GM19023 (cell line): ENCODE data around the gene TNRC18.
"Not testable (repeated sequence)": the region's sequence is repeated elsewhere in the genome, so short reads cannot be mapped to it uniquely, and the experiment has no call there.

Experiments
- ATAC-seq: cut with Tn5 transposase; IDR thresholded peaks from one replicate; pipeline ENCODE4 v1.9.1; 2021; ENCODE audit warnings: mild to moderate bottlenecking, moderate library complexity; ENCODE audit not compliant: unreplicated experiment

Gene TNRC18

DNA sequence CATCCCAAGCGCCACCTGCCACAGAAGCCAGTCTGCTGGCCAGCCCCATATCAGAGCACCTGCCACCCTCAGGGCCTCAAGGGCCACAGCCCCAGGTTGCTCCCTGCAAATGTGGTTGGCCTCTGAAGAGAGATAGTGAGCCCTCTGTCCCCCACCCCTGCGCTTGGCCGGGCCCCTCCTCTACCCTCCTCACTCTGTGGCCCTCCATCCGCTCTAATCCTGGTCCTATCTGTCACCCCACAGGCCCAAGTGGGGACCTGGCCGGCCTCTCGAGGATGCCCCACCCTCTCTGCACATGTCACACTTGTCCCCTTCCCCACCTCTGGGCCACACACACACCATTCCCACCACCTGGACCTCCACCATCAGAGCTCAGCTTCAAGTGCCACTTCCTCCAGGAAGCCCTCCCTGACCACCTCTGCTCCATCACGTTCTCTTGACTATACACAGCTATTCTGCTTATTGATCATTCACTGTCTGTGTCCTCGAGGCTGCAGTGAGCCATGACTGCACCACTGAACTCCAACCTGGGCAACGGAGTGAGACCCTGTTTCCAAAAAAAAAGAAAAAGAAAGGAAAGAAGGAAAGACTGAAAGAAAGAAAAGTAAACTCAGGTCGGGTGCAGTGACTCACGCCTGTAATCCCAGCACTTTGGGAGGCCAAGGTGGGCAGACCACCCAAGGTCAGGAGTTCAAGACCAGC is 42.4 kb downstream of the TNRC18 start:
- no peak for ATAC-seq

DNA sequence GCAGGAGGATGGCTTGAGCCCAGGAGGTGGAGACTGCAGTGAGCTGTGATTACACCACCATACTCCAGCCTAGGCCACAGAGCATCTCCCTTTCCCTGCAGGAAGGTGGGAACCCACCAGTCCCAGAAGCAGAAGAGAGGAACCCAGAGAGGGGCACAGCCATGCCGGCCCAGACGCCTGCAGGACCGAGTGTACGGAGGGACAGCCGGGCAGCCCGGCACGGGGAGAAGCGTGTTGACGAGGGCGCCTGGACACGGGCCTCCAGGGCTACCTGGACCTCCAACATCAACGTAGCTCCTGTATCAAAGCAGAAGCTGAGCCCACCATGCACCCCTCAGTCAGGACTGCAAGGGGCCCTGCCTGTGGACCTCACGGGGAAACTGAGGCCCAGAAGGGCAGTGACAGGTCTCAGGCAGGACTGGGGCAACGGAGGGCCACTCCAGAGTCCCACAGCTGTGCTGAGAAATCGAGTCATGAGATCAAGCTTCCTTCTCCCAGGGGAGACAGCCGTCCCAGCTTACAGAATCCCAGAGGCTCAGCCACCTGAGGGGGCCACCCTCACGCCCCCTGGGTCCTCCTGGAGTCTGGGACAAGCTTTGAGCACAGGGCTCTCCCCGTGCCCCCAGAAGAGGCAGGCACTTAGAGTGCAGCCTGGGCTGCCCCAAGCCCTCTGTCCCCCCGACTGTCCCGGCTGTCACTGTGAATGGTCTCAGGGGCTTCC is 43.1 kb downstream of the TNRC18 start:
- ATAC-seq, result no peak

DNA sequence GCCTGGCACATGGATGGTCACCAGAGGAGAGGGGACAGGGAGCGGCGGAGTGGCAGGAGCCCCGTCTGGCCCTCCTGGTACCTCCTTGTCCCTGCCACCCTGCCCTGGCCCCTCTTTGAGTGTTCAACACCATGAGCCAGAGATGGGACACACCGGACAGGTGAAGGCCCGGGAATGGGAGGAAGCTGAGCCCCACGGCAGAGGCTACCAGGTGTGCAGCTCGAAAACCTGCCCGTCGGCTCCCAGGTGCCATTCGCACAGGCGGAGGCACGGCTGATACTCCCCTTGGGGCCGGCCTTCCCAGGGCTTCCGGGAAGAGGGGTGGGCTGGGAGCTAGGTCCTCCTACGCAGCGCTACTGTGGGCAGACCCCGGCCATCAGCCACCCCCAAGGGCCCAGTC is 44.1 kb downstream of the TNRC18 start:
- ATAC-seq, result no peak

DNA sequence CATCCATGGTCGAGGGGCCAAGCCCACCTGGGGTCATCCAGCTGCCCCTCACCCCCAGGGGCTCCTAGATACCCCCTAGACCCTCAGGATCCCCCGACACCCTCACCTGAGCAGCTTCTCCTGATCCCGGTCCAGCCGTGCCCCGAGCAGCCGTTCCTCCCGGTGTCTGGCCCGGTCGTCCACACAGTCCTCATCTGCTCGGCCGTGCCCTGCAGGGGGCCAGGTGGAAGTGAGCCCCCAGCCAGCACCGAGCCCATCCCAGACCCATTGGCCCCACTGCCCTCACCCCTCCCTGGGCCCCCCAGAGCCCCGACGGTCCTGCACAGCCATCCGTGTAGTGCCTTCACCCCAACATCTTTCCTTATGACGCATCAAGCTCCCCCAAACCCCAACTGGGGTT is 45.8 kb downstream of the TNRC18 start:
- no peak for ATAC-seq

DNA sequence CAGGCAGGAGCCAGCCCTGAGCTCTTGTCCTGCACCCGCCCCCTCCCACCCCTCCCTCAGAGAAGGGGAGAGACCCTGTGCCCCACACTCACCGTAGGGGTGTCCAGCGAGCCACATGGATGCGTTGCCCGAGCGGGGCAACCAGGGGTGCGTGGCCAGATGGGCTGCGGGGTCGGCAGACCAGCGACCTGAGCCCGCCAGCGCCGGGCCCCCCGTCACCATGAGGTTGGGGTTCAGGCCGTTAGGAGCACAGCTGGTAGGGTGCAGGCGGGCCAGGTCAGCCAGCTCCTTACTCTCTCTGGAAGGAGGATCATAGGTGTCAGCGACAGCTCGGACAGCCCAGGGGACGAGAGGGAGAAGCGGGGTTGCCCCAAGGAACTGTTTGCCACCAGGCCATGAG is 46.4 kb downstream of the TNRC18 start:
- ATAC-seq, result no peak

DNA sequence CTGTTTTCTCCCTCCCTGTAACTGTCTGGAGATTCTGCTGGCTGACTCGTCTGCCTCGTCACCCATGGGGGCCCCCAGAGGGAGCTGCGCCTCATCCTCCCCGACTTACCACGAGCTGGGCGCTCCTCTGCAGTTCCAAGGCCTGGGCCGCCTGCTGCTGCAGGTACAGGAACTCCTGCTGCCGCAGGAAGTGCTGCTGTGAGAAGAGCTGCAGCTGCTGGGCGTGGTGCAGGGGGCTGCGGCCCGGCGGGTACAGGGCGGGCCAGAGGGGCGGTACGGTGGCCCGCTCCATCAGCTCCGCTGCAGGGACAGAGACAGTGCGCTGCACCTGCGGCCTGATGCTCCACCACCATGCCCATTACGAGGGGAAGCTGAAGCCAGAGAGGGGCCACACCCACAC is 47.7 kb downstream of the TNRC18 start:
- no peak for ATAC-seq

DNA sequence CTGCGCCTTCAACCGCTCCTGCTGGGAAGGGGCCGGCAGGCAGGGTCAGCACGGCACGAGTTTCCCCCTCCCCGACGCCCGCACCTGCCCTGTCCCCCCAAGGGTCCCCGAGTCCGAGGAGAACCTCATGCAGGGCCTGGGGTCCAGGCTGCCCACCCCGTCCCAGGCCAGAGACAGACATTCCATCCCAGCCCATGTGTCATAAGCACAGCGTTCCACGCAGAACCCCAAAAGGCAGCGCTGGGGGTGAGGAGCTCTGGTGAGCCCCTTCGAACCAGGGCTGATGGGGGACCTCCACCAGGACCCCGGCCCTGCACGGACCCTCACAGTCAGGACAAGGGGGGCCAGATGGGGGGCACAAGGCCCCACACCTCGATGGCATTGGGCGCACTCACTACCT is 49.2 kb downstream of the TNRC18 start:
- no peak for ATAC-seq

DNA sequence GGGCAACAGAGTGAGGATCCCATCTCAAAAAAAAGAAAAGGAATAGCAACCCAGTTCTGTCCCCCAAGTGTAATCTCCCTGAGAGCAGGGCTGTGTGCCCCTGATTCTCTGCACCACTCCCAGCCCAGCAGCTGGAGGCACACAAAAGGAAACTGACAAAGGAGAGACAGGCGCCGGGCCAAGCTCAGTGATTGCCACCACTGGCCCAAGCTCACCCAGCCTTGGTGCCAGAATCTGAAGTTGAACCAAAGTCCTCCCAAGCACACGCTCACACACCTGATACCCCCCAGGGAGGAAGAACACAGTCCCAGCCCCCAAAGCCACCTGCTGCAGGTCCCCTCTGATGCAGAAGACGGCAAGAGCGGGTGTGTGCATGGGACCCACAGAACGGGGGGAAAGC is 50.3 kb downstream of the TNRC18 start:
- ATAC-seq, result no peak

DNA sequence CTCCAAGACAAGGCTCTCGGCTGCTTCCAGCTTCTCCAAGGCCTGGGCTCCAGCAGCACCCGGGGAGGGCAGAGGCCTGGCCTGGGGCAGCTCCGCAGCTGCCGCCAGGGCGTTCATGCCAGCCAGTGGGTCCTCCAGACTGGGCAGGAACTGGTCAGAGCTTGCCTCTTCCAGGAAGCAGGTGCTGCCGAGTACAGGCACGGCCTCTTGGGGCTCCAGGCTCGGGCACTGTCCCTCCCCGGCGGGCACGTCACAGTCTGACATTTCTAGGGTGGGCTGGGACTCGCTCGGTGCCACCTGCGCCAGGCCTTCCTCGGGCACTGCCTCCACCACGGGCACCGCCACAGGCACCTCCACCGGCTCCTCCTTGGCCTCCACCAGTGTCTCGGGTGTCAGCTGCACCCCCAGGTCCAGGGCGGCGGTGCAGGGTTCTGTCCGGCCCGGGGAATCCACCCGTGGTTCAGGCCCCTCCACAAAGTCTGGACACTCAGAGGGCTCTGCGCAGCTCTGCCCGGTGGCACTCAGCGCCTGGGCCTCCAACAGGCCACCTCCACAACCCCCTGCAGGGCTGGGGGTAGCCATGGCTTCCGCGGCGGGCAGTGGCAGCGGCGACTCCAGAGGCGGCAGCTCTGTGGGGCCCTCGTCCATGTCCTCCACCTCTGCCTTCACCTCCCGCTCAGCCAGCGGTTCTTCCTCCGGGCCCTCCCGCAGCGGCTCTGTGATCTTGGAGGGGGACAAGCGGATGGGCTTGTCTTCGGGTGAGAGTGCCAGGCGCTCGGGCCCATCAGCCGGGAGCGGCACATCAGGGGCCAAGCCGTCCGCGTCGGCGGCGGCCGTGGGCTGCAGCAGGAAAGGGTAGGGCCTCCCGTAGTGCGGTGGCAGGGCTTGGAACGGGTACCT is 52.9 kb downstream of the TNRC18 start:
- ATAC-seq, result no peak

DNA sequence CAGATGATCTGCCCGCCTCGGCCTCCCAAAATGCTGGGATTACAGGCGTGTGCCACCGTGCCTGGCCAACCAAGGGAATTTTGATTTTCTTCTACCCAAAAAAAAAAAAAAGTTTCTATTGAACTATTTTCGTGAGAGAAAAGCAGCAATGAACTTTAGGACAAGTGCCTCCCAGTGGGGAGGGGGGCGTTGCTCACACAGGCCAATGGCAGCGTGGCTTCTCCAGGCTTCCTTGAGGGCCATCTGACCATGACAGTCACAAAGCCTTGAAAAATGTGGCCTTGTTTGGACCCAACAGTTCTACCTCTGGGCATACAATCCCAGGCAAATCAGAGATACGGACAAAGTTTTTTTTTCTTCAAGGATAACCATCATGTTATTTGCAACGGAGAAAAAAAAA is 56.0 kb downstream of the TNRC18 start:
- ATAC-seq, result no peak

DNA sequence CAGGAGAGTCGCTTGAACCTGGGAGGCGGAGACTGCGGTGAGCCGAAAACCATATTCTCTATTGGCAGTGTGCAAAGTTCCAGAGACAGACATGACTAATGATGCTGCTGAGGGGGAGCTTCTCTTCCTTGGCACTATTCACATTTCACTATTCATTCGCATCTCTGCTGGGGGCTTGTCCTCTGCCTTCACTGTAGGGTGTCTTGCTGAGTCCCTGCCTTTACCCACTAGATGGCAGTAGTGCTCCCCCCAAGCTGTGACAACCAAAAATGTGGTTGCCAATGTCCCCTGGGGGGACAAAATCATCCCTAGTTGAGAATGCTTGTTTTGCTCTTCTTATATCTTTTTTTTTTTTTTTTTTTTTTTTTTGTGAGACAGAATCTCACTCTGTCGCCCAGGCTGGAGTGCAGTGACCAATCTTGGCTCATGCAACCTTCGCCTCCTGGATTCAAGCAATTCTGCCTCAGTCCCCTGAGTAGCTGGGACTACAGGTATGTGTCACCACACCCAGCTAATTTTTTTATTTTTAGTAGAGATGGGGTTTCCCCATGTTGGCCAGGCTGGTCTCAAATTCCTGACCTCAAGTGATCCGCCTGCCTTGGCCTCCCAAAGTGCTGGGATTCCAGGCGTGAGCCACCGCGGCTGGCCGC is 57.5 kb downstream of the TNRC18 start:
- ATAC-seq, result not testable (repeated sequence)

DNA sequence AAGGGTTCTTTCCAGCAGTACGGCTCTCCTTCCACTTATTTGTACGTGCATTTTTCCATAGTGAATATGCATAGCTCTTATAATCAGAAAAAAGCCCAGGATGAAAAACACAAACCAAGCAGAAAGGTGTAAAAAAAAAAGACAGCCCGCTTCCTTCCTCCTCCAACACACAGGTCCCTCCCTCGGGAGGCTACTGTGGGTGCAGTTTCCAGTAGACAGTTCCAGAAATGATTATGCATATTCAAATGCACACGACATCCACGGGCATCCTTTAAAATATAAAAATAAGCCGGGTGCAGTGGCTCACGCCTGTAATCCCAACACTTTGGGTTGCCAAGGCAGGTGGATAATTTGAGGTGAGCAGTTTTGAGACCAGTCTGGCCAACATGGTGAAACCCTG is 59.9 kb downstream of the TNRC18 start:
- no peak for ATAC-seq

DNA sequence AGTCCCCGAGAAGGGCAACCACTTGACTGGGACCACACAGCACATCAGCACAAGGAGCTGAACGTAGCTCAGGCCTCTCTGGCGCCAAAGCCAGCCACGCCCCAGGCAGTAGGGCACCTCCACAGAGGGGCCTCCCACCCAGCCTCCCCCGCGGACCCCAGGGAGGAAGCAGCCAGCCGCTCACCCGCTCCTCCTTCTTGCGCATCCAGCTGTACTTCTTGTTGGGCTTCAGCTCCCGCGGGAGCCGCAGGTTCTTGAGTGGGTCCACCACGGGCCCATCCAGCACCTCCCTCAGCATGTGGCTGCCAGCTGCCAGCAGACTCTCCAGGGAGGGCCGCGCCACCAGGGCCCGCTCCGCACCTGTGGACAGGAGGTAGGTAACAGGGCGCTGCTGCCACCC is 61.2 kb downstream of the TNRC18 start:
- ATAC-seq, result no peak

DNA sequence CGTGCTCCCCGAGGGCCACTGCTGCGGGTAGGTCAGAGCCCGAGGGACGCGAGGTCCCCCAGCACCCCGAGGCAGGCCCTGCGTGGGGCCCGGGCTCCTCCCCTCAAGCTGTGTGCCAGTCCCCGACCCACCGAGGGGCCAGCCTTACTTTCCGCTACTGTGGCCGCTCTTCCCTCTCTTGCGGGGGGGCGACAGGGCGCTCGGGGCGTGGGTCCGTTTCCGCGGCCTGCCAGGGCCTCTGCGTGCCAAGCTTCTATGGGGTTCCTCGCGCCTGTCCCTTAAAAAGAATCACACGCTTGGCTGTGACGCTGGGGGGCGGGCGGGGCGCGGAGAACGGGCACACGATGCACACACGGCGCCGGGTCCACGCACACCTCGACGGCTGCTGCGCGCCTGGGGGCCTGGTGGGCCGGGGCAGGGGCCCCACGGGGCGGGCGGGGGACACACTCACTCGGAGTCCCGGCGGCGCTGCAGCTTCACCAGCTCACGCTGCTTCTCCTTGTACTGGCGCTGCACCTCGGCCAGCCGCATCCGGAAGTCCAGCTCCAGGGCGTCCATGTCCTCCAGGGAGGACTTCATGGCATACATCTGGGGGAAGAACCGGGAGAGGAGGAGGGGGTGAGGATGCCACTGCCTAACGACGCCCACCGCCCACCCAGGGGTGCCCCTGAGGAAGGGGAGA is 62.0 kb downstream of the TNRC18 start:
- no peak for ATAC-seq

DNA sequence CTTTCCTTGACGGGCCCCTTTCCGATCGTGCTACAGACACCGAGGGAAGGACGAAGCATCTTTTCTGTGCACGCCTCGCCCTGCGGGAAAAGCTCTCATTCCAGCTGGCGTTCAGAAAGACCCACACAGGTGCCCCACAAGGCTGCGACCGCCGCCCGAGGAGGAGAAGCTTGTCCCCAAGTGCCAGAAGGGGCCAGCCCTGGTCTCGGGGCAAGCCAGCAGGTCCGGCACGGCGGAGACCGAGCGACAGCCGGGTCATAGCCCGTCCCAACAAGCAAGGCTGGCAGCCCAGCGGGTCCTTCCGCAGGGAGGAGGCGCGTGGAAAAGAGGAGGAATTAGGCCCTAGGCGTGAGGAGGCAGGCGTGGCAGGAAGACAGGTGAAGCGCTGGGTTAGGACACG is 62.7 kb downstream of the TNRC18 start:
- no peak for ATAC-seq

DNA sequence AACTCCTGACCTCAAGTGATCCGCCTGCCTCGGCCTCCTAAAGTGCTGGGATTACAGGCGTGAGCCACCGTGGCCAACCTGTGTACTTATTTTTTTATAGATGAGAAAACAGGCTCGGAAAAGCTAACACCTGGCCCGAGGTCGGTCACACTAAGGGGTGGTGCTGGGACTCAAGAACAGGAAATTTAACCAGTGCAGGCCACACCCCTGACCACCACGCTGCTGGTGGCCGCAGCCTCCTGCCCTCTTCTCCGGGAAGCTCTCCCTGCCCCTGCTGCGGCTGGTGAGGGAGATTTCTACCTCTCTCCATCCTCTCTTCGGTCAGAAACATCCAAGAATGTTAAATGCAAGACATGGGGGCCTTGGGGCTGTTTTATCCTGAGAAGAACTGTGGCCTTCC is 63.2 kb downstream of the TNRC18 start:
- no peak for ATAC-seq

DNA sequence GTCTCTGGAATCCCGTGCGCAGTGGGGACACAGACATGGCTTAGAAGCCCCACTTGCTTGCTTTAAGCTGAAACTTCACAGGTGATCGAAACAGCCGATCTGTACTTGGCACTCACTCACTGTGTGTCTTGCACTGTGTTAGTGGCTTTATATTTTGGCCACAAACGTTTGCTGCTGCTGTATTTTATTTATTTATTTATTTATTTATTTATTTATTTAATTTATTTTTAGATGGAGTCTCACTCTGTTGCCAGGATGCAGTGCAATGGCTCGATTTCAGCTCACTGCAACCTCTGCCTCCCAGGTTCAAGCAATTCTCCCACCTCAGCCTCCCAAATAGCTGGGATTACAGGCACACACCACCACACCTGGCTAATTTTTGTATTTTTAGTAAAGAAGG is 63.6 kb downstream of the TNRC18 start:
- ATAC-seq, result not testable (repeated sequence)

DNA sequence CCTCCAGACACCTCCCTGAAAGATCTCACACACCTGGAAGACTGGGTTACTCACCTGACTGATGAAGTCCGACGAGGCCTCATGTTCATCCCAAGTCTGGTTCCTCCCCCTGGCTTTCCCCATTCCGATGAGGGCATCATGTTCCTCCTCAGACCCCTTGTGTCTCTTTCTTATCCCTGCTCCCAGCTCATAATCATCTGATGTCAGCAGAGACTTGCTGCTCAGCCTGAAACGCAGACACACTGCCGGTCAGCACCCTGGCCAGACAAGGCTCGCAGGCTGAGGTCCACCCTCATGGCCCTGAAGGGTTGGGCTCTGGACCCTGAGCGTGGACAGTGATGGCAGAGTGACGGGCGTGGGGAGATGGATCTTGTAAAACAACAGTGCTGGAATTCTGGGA is 64.3 kb downstream of the TNRC18 start:
- ATAC-seq, result no peak

DNA sequence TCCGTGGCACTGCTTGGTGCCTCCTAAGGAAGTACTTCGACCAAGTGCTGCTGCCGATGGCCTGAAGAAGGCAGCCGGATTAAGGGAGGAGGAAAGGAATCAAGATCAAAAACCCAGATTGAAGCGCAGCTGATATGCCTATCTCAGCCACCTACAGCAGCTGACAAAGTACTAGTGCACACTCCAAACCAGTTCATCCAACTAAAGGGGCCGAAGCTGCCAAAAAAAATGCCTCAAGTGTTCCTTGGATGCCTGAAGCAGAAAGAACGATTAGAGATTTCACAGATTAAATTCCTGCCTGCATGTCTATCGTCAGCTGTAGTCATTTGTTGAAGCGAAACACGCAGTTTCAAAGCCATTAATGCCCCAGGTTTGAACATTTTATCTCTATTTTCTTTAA is 65.7 kb downstream of the TNRC18 start:
- no peak for ATAC-seq

DNA sequence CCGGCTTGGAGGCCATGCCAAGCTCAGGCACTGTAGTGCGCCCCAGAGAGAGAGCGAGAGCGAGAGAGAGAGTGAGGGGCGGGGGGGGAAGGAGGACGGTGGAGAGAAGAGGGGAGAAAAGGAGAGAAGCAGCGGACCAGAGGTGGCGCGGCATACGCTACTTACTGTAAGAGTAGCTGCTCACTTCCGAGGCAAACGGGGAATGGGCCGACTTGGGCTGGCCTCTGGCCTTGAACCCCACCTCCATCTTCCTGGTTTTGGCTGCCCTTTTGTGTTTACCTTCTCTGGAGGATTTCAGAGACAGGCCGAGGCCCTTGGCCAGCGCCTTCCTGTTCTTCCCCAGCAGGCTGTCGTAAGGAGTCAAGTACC is 66.9 kb downstream of the TNRC18 start:
- no peak for ATAC-seq
